ENCODE data around the gene FCER2.

- TF ChIP-seq POLR2AphosphoS5 (IDR thresholded peaks at IDR 0.05; ENCODE audit: low read depth, low read length) (no peak), REST (IDR thresholded peaks at IDR 0.05; ENCODE audit: insufficient read depth in 1 of 2, low read depth in 2 of 2, low read length in 2 of 2) (no peak), SIN3A (IDR thresholded peaks at IDR 0.05; ENCODE audit: borderline replicate concordance, insufficient read depth, low read length) (no peak)
These were observed 57.4 kb downstream of the FCER2 start for GRCh38 chr19:7644550-7644877.

Data from PFSK-1 (cell line).